Neutrophil (primary cell): ENCODE measurements around the gene PDZRN3.

Experiments used
- H3K27ac ChIP-seq: fragments of 200-600 bp; sonication (generic); 2 replicates; pipeline ENCODE4 v1.5.1; 2016; ENCODE audit warnings: mild to moderate bottlenecking, moderate library complexity
- H3K27me3 ChIP-seq: fragments of 200-600 bp; sonication (generic); 2 replicates; pipeline ENCODE4 v1.6.0; 2016; ENCODE audit warnings: mild to moderate bottlenecking
- H3K36me3 ChIP-seq: fragments of 200-600 bp; sonication (generic); 2 replicates; pipeline ENCODE4 v1.5.1; 2017
- H3K4me1 ChIP-seq, 2 experiments: fragments of 200-600 bp in 1 of 2; sonication (generic) in 1 of 2; 1 replicate in 1 of 2; 2 replicates in 1 of 2; pipeline versions ENCODE4 v1.5.1 to v1.6.1; 2013 to 2016; ENCODE audit warnings: low read depth in 1 of 2, low read length in 1 of 2, mild to moderate bottlenecking in 1 of 2, moderate library complexity in 1 of 2; ENCODE audit not compliant: control insufficient read depth in 1 of 2, insufficient read depth in 1 of 2
- H3K4me3 ChIP-seq, 2 experiments: fragments of 200-600 bp in 1 of 2; sonication (generic) in 1 of 2; 1 replicate in 1 of 2; 2 replicates in 1 of 2; pipeline ENCODE4 v1.5.1; 2013 to 2016; ENCODE audit warnings: low read depth in 1 of 2, low read length in 1 of 2, mild to moderate bottlenecking in 1 of 2, moderate library complexity in 1 of 2
- H3K9me3 ChIP-seq: fragments of 200-600 bp; sonication (generic); 2 replicates; pipeline ENCODE4 v1.5.1; 2016
- CTCF ChIP-seq: fragments of 200-600 bp; sonication (generic); IDR thresholded peaks from 2 replicates; pipeline ENCODE4 v1.5.1; 2016; ENCODE audit warnings: antibody characterized with exemption

The PDZRN3 gene

GRCh38 chr3:73608456-73609314 is 16.1 kb downstream of the PDZRN3 start:
- TF ChIP-seq CTCF, result no peak
- H3K9me3 ChIP-seq, result no peaks in the 10 kb centered on the region
- H3K27me3 ChIP-seq, result no peaks in the 10 kb centered on the region
- no peak overlapping the region for H3K4me3 ChIP-seq
- no peaks in the 10 kb centered on the region for H3K36me3 ChIP-seq
- no peak overlapping the region for H3K27ac ChIP-seq
- no peaks in the 10 kb centered on the region for H3K4me1 ChIP-seq

- H3K27me3 ChIP-seq, result no peaks in the 10 kb centered on the region
- TF ChIP-seq CTCF, result no peak
- no peak overlapping the region for H3K27ac ChIP-seq
- H3K36me3 ChIP-seq, result no peaks in the 10 kb centered on the region
- H3K4me1 ChIP-seq, result no peaks in the 10 kb centered on the region
- no peaks in the 10 kb centered on the region for H3K9me3 ChIP-seq
- no peak overlapping the region for H3K4me3 ChIP-seq
Measured at GRCh38 chr3:73605861-73606260, 18.9 kb downstream of the PDZRN3 start.

GRCh38 chr3:73605412-73605811 is 19.3 kb downstream of the PDZRN3 start:
- Histone ChIP-seq H3K9me3 (no peaks in the 10 kb centered on the region), H3K36me3 (no peaks in the 10 kb centered on the region), H3K27ac (no peak overlapping the region), H3K4me3 (no peak overlapping the region), H3K27me3 (no peaks in the 10 kb centered on the region), H3K4me1 (no peaks in the 10 kb centered on the region)
- TF ChIP-seq CTCF, result no peak

GRCh38 chr3:73604451-73604850 is 20.3 kb downstream of the PDZRN3 start:
- Histone ChIP-seq H3K27ac (no peak overlapping the region), H3K27me3 (no peaks in the 10 kb centered on the region), H3K36me3 (no peaks in the 10 kb centered on the region), H3K4me1 (no peaks in the 10 kb centered on the region), H3K9me3 (no peaks in the 10 kb centered on the region), H3K4me3 (no peak overlapping the region)
- no peak for TF ChIP-seq CTCF

GRCh38 chr3:73603762-73604171 is 21.0 kb downstream of the PDZRN3 start:
- no peaks in the 10 kb centered on the region for H3K9me3 ChIP-seq
- no peaks in the 10 kb centered on the region for H3K27me3 ChIP-seq
- no peak overlapping the region for H3K4me3 ChIP-seq
- H3K4me1 ChIP-seq, result no peaks in the 10 kb centered on the region
- no peak for TF ChIP-seq CTCF
- no peaks in the 10 kb centered on the region for H3K36me3 ChIP-seq
- H3K27ac ChIP-seq, result no peak overlapping the region
